Epithelial cell of prostate (primary cell): ENCODE data around the gene CIROP.
"Not testable (repeated sequence)": the region's sequence is repeated elsewhere in the genome, so short reads cannot be mapped to it uniquely, and the experiment has no call there.

Experiments used
- DNase-seq: peaks from one replicate; pipeline ENCODE4 v3.0.0-alpha.2; 2011; ENCODE audit warnings: low read depth, low spot score
- H3K27ac ChIP-seq: fragments of 450-650 bp; 2 replicates; pipeline ENCODE4 v1.5.1; 2017; ENCODE audit warnings: mild to moderate bottlenecking

CIROP gene

DNA sequence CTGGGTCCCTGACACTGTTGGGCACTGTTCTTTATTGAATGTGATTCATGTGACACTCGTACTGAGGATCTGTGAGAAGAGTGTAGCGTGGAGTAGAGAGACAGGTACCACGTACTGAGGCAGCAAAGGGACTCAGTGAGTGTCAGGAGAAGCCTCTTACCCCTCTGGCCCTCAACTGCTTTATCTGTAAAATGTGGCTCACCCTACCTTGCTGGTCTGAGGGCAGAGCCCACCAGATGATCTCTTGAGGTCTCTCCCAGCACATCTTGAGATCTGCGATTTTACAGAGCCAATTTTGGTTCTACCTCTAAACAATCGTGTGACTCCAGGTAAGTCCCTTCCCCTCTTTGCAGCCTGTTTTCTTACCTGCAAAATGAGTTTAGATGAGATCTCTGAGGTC is 11.1 kb upstream of the CIROP start:
- DNase-seq = no peak
- no peak overlapping the region for H3K27ac ChIP-seq

DNA sequence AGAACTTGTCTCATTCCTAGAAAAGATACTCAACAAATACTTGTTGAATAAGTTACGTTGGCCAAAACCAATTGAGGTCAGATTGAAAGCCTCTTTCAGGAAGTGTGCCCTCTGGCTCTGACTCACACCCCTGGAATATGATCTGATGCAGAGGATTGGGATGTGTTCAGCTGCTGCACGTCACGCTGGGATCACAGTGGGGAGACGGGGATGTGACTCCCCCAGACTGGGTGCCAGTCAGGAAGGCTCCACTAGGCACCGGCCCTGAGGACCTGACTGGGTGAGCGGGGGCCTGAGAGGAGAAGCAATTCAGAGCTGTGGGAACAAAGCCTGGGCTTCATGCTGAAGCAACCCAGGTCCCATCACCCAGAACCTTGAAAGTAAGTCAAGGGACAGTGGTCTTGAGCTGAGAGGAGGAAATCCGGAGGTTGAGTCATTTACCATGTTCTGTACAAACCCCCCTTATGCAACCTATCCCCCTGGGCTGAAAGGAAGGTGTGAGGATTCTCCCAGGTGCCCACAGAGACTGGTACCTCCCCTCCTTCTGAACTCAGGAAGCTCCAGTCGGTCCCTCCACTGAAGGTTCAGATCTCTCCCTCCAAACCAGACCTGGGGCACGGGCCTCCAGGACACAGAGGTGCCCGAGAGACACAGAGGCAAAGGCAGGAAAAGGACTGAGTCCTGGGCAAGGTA is 10.4 kb upstream of the CIROP start:
- peak overlapping the region; percentile 71 for H3K27ac ChIP-seq
- peak; percentile 75 for DNase-seq

DNA sequence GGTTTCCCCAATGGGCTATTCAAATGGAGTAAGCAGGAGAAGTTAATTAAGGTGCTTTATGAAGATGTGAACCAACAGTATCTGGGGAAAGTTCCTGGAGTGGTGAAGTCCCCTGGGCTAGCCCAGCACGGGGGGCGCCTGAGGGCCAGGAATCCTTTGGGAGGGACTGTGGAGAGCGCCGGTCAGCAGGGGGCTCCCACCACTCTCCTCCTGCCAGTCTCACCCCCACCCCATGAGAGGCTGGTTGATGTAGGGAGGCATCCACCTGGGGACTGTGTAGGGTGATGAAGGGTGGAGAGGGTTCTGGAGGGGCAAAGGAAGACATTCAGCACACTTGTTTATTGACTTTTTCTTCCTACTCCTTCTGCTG is 9.9 kb upstream of the CIROP start:
- H3K27ac ChIP-seq = peak overlapping the region; percentile 71

DNA sequence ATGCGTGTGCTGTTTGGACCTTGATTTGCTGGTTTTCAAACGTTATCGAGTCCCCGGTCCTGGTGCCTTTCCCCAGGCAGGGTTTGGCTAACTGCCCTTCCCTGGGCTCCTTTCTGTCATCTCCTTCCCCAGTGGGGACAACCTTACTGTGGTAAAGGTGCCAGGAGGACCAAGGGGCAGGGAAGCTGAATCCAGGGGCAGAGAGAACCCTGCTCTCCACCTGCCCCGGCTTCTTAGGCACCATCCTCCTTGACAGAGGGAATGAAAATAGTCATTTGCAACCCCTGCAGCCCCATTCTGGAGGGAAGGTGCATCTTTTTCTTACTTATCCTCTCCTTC is 9.3 kb upstream of the CIROP start:
- H3K27ac ChIP-seq = no peak overlapping the region

More for the DNA sequence above, 9.9 kb upstream of the CIROP start:
- no peak for DNase-seq

DNA sequence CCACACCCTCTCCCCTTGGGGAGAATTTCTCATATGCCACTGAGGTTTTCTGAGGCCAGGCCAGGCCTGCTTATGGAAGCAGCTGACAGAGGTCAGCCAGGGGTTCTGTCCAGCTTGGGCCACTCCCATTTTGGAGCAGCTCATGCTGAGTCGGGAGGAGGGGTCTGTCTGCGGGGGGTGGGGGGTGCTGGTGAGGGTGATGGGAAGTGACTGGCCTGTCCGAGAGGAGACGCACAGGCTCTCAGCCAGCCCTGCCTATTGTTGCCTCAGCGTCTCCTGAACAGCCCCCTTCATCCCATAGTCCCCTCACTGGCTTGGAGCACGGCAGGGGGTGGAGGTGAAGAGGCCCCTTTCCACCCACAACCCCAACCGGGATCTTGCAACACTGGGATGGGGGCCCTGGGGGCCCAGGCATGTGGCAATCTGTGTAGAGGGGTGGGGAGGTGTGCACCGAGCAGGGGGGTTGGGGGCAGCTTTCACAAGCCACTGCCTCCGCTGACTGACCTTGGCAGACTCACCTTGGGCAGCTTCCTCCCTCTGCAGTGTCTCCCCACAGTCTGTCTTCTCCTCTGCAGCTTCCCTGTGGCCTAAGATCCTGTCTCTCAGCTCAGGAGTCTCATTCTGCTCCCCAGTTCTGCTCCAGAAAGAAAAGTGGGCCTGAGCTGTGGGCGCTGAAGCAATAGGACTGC is 8.8 kb upstream of the CIROP start:
- H3K27ac ChIP-seq = no peak overlapping the region
- DNase-seq = no peak

More for the DNA sequence above, 9.3 kb upstream of the CIROP start:
- no peak for DNase-seq

DNA sequence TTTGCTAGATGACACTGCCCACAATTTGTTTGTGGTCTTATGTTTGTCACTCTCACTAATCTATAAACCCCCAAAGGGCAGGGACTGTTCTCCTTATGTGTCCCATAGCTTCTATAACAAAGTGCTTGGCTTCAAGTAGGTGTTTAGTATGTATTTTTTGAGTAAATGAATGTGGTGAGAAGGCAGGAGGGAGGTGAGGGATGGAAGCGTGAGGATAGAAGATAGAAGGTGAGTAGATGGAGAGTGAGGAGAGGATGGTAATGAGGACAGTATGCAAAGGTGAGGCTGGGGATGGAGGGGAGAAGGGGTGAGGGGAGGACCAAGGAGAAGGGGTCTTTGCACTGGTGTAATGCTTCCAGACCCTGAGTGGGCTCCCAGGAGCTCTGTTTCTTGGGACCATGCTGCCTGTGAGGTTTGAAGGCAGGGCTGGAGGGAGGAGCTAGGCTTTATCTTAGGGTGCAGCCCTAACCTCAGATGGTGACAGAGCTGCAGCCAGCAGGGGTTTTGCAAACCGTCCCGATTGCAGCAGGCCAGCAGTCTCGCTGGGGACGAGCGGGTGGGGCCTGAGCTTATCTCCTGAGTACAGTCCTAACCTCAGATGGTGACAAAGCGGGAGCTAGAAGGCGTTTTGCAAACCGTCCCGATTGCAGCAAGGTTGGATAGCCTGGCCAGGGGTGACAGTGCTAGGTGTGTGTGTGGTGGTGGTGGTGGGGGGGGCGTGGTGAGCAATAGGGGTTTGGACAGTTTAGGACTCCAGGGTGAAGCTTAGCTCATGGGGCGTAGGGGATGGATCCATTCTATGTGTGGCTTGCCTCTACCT is 7.8 kb upstream of the CIROP start:
- no peak for DNase-seq
- H3K27ac ChIP-seq = no peak overlapping the region

DNA sequence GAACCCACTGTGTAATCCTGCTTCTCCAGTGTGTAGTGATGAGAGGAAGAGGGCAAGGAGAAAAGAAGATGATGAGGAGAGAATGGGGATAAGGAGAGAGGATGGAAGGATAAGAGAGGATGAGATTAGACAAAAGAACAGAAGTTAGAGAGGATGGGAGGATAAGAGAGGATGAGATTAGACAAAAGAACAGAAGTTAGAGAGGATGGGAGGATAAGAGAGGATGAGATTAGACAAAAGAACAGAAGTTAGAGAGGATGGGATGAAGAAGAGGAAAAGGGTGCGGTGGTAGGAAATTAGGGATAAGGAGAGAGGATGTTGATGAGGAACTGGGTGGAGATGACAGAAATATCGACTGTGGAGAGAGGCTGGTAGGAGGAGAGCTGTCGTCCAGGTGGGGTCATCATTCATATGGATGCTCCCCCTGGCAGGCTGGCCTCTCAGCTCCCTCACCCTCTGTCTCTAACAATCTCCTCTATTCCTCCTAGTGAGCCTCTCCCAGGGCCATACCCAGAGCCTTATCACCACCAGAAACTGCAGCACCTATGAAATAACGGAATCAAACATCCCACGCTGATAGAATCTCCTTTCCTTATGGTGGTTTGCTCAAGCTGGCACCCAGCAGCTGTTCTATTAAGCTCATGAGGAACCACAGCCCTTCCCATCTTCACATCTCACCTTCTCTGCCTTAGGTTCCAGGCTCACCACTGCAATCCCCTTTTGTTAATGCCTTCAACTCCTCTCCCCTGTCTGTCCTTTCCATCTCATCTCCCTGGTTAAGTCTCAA is 6.0 kb upstream of the CIROP start:
- DNase-seq = no peak
- H3K27ac ChIP-seq = no peak overlapping the region

DNA sequence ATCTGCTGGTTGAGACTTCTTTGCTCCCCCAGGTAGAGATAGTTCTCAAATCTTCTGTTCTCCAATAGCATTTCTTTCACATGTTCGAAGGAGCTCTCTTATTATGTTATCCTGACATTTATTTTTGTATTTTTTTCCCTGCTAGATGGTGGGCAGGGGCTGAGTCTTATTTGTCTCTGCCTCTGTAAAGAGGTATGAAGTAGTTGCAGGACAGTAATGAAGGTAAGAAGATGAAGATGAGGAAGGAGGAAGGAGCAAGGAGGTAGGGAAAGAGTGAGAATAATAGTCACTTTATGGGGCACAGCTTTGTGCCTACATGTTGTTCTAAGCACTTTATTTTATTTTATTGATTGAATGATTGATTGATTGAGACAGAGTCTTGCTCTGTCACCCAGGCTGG is 5.0 kb upstream of the CIROP start:
- no peak for DNase-seq
- no peak overlapping the region for H3K27ac ChIP-seq

DNA sequence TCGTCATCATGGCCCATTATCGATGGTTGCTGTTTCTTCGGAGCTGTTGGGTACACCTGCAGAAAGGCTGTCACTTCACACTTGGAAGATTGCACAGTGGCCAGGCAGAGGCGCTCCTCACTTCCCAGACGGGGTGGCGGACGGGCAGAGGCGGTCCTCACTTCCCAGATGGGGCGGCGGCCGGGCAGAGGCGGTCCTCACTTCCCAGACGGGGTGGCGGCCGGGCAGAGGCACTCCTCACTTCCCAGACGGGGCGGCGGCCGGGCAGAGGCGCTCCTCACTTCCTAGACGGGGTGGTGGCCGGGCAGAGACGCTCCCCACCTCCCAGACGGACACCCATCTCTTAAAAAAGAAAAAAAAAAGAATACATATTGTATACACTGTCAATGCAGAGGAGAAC is 3.4 kb upstream of the CIROP start:
- not testable (repeated sequence) for H3K27ac ChIP-seq, DNase-seq

DNA sequence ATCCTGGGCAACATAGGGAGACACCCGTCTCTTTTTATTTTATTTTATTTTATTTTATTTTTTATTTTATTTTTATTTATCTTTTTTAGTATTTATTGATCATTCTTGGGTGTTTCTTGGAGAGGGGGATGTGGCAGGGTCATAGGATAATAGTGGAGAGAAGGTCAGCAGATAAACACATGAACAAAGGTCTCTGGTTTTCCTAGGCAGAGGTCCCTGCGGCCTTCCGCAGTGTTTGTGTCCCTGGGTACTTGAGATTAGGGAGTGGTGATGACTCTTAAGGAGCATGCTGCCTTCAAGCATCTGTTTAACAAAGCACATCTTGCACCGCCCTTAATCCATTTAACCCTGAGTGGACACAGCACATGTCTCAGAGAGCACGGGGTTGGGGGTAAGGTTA is 2.8 kb upstream of the CIROP start:
- not testable (repeated sequence) for DNase-seq, H3K27ac ChIP-seq

DNA sequence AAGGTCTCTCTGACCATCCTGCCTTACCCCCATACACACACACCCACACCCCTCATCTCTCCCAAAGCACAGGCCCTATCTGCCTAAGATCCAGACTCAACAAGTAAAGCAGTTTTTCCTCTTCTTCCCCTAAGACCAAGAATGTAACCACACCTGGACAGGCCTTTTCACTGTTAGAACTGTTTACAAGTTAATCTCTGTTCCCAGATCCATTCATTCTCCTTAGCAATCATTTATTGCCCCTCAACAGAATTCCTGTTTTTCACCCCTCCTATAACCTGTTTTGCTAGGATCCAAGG is 1.9 kb upstream of the CIROP start:
- H3K27ac ChIP-seq = no peak overlapping the region
- DNase-seq = no peak

DNA sequence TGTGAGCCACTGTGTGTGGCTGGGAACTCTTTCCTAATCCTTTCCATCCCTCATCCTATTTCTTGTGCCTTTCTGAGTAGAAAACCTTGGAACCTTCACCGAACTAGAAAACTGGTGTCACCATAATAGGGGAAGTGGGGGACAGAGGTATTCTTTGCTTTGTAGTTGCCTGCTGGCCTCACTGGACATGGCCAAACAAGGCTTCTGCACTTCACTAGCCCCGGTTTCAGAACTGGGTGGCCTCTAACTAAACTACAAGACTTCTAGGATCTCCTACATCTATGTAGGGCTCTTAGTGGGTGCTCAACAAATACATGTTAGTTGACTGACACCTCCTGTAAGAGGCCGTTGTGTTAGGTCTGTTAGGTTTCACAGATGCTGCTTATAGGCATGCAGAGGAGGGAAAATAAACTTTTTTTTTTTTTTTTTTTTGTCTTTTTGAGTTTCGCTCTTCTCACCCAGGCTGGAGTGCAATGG is 597 bp upstream of the CIROP start:
- no peak for DNase-seq
- no peak overlapping the region for H3K27ac ChIP-seq

DNA sequence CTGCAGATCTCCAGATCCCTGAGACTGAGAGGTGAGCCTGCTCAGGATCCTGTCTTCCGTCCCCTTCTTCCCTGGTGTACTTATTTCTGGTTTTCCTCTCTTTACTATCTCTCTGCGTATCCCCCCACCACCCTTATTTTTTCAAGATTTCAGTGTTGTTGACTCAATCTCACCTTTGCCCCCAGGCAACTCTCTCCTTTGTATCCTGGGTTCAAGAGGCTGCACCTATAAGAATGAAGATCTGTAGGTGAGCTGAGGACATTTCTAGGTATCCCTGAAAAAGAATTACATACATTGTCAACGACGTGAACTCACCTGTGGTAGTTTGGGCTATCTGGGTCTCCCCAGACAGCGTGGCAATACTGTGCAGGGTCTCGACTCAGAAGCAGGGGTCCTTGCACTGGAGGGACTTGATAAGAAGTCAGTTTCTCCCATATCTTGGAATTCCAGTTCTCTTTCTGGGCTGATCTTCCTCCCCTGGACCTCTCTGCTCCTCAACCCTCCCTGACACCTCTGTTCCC is 659 bp downstream of the CIROP start:
- no peak overlapping the region for H3K27ac ChIP-seq
- no peak for DNase-seq

DNA sequence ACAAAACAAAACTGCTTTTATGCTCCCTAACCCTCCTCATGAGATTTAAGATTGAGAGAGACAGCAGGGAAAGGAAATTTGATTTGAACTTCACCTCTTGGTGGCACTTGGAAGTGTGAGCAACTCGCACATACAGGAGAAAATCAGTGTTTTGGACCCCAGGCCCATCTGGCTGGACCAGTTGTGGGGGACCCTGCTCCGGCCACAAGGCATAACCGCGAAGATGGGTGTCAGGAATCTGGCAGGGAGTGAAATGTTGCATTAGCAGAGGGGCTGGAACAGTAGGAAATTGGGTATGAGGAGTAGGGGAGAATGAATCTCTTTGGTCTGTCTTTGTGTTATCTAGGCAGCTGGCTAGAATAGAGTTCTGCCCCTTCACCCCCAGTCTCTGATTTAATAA is 1.2 kb downstream of the CIROP start:
- DNase-seq = no peak
- no peak overlapping the region for H3K27ac ChIP-seq

DNA sequence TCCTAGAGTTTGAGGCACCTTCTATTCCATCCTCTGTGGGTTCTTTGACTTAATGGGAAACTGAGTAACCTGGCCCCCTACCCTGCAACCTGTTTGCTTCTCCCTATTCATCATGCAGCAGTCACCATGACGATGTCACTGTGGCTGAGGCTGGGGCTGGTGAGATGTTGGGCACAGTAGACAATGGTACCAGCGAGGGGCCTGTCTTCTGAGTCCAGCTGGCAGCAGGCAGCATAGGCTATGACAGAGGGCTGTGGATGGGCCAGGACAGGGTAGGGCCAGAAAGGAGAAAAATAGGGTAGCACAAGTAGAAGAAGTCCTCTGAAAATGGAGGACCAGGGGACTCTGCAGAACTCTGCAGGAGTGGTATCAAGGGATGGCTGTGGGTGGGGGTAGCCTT is 2.0 kb downstream of the CIROP start:
- H3K27ac ChIP-seq = no peak overlapping the region
- no peak for DNase-seq

DNA sequence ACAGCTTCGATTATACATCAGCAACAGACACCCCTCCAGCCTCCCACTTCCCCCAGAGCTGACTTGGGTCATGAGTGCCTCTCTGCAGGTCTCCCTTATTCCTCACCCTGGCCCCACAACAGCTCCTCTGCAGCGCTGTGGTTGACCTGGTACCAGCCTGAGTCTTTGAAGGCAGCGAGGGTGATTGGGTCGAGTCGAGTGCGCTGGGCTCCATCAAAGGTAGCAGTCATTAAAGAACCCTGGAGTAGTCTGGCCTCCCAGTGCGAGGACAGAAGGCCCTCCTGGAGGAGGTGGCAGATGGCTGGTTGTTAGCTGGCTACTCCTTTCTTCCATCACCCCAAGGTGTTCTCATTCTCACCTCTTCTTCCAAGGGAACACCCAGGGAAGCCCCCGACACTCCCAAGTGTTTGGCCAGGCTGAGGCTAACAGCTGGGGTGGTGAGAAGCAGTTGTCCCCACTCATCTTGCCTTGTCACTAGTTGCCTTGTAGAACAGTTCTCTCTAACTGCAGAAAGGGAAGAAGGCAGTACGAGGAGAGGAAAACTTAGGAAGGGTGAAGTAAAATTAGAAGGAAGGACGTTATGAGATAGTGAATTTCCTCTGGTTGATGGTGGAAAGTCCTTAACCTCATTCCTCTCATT is 2.7 kb downstream of the CIROP start:
- no peak overlapping the region for H3K27ac ChIP-seq
- no peak for DNase-seq

DNA sequence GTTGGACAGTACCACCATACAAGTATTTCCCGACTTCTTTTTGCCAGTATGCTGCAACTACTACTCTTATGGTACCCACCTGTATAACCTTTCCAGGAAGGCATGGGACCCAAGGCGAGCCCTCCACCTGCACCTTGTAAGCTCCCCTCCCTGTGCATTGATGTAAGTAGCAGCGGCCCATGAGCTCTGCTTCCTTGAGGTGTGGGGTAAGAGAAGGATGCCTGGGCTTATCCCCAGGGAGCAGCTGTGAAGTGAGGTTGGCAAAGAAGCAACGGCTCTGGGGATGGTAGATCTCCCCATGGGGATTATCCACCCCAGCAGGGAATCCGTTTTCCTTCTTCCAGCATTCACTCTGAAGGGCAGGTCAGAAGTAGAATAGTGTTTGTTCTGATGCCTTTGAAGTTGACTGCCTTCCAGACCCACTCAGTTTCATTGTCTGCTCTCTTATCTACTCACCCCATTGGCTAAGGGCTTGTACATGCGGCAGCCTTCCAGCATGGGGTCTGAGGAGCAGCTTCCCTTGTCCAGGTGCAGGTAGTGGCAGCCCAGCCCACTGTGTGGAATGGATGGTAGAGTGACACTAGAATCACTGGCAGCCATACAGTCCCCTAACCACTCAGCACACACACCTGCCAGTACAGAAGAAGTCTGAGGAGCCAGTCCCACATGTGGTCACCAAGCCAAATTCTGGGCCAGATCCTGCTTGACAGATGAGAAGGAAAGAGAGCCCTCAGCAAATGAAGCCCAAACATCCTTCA is 3.4 kb downstream of the CIROP start:
- H3K27ac ChIP-seq = no peak overlapping the region
- no peak for DNase-seq

DNA sequence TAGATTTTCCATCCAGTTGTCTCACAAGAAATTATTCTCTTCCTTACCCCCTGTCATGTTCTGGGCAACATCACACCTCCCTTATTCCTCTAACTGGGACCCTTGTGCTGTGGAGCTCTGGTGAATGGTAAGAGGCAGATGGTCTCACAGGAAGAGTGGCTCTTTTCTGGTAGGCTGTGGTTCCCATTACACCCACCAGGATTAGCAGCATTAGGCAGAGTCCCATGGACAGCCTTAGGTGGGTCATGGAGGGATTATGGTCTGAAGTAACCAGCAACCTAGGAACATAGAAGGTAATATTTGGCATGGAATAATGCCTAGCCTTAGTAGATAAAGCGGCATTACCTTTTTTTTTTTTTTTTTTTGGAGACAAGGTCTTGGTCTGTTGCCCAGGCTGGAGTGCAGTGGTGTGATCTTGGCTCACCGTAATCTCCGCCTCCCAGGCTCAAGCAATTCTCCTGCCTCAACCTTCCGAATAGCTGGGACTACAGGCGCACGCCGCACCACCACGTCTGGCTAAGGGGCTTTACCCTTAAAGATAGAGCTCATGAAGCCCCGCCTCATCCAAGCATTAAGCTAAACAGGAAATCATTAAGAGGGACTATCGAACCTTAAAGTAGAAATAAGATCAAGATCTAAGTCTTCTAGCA is 5.5 kb downstream of the CIROP start:
- no peak for DNase-seq
- H3K27ac ChIP-seq = no peak overlapping the region

DNA sequence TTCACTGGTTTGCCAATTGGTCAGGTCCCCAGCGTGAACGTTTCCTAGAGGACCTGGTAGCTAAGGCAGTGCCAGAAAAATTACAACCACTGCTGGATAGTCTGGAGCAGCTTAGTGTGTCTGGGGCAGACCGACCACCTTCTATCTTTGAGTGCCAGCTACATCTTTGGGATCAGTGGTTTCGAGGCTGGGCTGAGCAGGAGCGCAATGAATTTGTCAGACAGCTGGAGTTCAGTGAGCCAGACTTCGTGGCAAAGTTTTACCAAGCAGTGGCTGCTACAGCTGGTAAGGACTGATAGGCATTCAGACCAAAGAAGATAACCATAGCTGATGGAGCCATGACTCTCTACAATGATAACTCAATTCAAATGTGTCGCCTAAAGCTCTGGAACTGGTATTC is 7.0 kb downstream of the CIROP start:
- DNase-seq = no peak
- H3K27ac ChIP-seq = no peak overlapping the region
